ENCODE data around the gene IMPDH2. TPM values are rescaled to one million over a fixed set of nuclear protein-coding genes. Genes with fewer than 3 reads are reported as not detected.

The IMPDH2 gene
- total and polyA plus RNA-seq, 2 experiments from 2014 or later: 198 to 314 TPM

- H3K36me3 Mint-ChIP-seq (ENCODE audit: low read depth): peaks cover 54% of the 10 kb centered on the region
- Histone ChIP-seq H4K20me1 (replicated peaks; ENCODE audit: insufficient read depth) (peaks cover 21% of the 10 kb centered on the region), H3K4me2 (no peak overlapping the region), H3K36me3 (ENCODE audit: insufficient read depth) (peaks cover 19% of the 10 kb centered on the region), H3K27me3 (ENCODE audit: insufficient read depth) (no peaks in the 10 kb centered on the region), H3K27ac (ENCODE audit: low read depth) (no peak overlapping the region), H3F3A (replicated peaks; ENCODE audit: low read depth) (peaks cover 36% of the 10 kb centered on the region), H3K79me2 (replicated peaks; ENCODE audit: insufficient read depth) (peaks cover 22% of the 10 kb centered on the region), H3K9me2 (ENCODE audit: insufficient read depth) (no peaks in the 10 kb centered on the region), H2AFZ (no peak overlapping the region), H3K4me1 (ENCODE audit: insufficient read depth) (peaks cover 19% of the 10 kb centered on the region; the same call in 1 of the 2 replicates), H3K4me3 (no peak overlapping the region)
- no peak for ATAC-seq
- no peaks in the 10 kb centered on the region; the same call in 2 of the 3 replicates for H3K9me3 Mint-ChIP-seq
- peaks cover 19% of the 10 kb centered on the region for H3K4me1 Mint-ChIP-seq
- no peak for DNase-seq (ENCODE audit: low spot score)
- H3K27me3 Mint-ChIP-seq (ENCODE audit: insufficient read depth, low read depth, poor library complexity): peaks cover 21% of the 10 kb centered on the region
- no peak overlapping the region for H3K27ac Mint-ChIP-seq
- no peak overlapping the region for H3K4me3 Mint-ChIP-seq
- TF ChIP-seq ZNF331 (CRISPR knock-in tag; IDR thresholded peaks at IDR 0.05; ENCODE audit: low read depth): no peak
- TF ChIP-seq ZNF462 (CRISPR knock-in tag; IDR thresholded peaks at IDR 0.05): no peak
- TF ChIP-seq REST (IDR thresholded peaks at IDR 0.05; ENCODE audit: unreplicated experiment): no peak
- no peak for TF ChIP-seq NANOG (IDR thresholded peaks at IDR 0.05; ENCODE audit: borderline replicate concordance)
- TF ChIP-seq POLR2AphosphoS5 (IDR thresholded peaks at IDR 0.05; ENCODE audit: low read depth): no peak
- no peak for TF ChIP-seq CREB1 (CRISPR knock-in tag; IDR thresholded peaks at IDR 0.05; ENCODE audit: low read depth)
- TF ChIP-seq ETS1 (IDR thresholded peaks at IDR 0.05): no peak
- TF ChIP-seq CTCF (conservative IDR thresholded peaks at IDR 0.05; ENCODE audit: low read depth in 2 of 2): no peak
These were observed 13.4 kb downstream of the IMPDH2 start for GRCh38 chr3:49015765-49016164.
